ENCODE results near the gene PCDHGA1.

PCDHGA1 gene

GRCh38 chr5:141441571-141442170 is 111.4 kb downstream of the PCDHGA1 start:
- no peak overlapping the region for H3K9ac ChIP-seq
- no peaks in the 10 kb centered on the region for H4K20me1 ChIP-seq (ENCODE audit: insufficient read depth)
- no peak overlapping the region for H3K4me2 ChIP-seq
- no peaks in the 10 kb centered on the region for H3K4me1 ChIP-seq (ENCODE audit: low read depth, poor library complexity, severe bottlenecking)
- H3K36me3 ChIP-seq (ENCODE audit: insufficient read depth), result no peaks in the 10 kb centered on the region
- no peak overlapping the region for H2AFZ ChIP-seq (ENCODE audit: low read depth)
- no peak for TF ChIP-seq CTCF (conservative IDR thresholded peaks at IDR 0.05; ENCODE audit: low read depth, low read length)
- no peaks in the 10 kb centered on the region for H3K79me2 ChIP-seq (ENCODE audit: insufficient read depth, low read depth)
- no peak overlapping the region for H3K27ac ChIP-seq
- no peaks in the 10 kb centered on the region for H3K27me3 ChIP-seq (ENCODE audit: insufficient read depth, low read depth)
- no peak overlapping the region for H3K4me3 ChIP-seq (IDR thresholded peaks at IDR 0.05; ENCODE audit: insufficient read depth, low read depth, low read length)

- no peaks in the 10 kb centered on the region for H3K4me1 ChIP-seq (ENCODE audit: low read depth, poor library complexity, severe bottlenecking)
- H3K27ac ChIP-seq, result no peak overlapping the region
- no peaks in the 10 kb centered on the region for H3K79me2 ChIP-seq (ENCODE audit: insufficient read depth, low read depth)
- no peak overlapping the region for H3K9ac ChIP-seq
- H3K27me3 ChIP-seq (ENCODE audit: insufficient read depth, low read depth), result no peaks in the 10 kb centered on the region
- no peak overlapping the region for H2AFZ ChIP-seq (ENCODE audit: low read depth)
- H3K36me3 ChIP-seq (ENCODE audit: insufficient read depth), result no peaks in the 10 kb centered on the region
- H3K4me2 ChIP-seq, result no peak overlapping the region
- H3K4me3 ChIP-seq (IDR thresholded peaks at IDR 0.05; ENCODE audit: insufficient read depth, low read depth, low read length), result no peak overlapping the region
- H4K20me1 ChIP-seq (ENCODE audit: insufficient read depth), result no peaks in the 10 kb centered on the region
- no peak for TF ChIP-seq CTCF (conservative IDR thresholded peaks at IDR 0.05; ENCODE audit: low read depth, low read length)
These were observed 135.0 kb downstream of the PCDHGA1 start for GRCh38 chr5:141465351-141465750.

- no peaks in the 10 kb centered on the region for H3K36me3 ChIP-seq (ENCODE audit: insufficient read depth)
- no peak within 1 kb of the TSS for H3K27ac ChIP-seq
- H4K20me1 ChIP-seq (ENCODE audit: insufficient read depth), result no peaks in the 10 kb centered on the region
- H3K79me2 ChIP-seq (ENCODE audit: insufficient read depth, low read depth), result no peaks in the 10 kb centered on the region
- H3K4me1 ChIP-seq (ENCODE audit: low read depth, poor library complexity, severe bottlenecking), result no peaks in the 10 kb centered on the region
- H2AFZ ChIP-seq (ENCODE audit: low read depth), result no peak within 1 kb of the TSS
- H3K27me3 ChIP-seq (ENCODE audit: insufficient read depth, low read depth), result no peaks in the 10 kb centered on the region
- no peak within 1 kb of the TSS for H3K4me3 ChIP-seq (IDR thresholded peaks at IDR 0.05; ENCODE audit: insufficient read depth, low read depth, low read length)
- no peak for TF ChIP-seq CTCF (conservative IDR thresholded peaks at IDR 0.05; ENCODE audit: low read depth, low read length)
- no peak within 1 kb of the TSS for H3K9ac ChIP-seq
- no peak within 1 kb of the TSS for H3K4me2 ChIP-seq
These were observed 145.4 kb downstream of the PCDHGA1 start, which contains the start of gene PCDHGC3 for GRCh38 chr5:141475625-141476131. TSS of gene PCDHGC3 (plus strand) at chr5:141475966. CDS start at chr5:141476117, 151 bp downstream.

- Histone ChIP-seq H4K20me1 (ENCODE audit: insufficient read depth) (no peaks in the 10 kb centered on the region), H3K79me2 (ENCODE audit: insufficient read depth, low read depth) (no peaks in the 10 kb centered on the region), H2AFZ (ENCODE audit: low read depth) (no peak overlapping the region), H3K4me1 (ENCODE audit: low read depth, poor library complexity, severe bottlenecking) (no peaks in the 10 kb centered on the region), H3K27me3 (ENCODE audit: insufficient read depth, low read depth) (no peaks in the 10 kb centered on the region), H3K4me2 (no peak overlapping the region), H3K27ac (no peak overlapping the region), H3K9ac (no peak overlapping the region), H3K36me3 (ENCODE audit: insufficient read depth) (no peaks in the 10 kb centered on the region), H3K4me3 (IDR thresholded peaks at IDR 0.05; ENCODE audit: insufficient read depth, low read depth, low read length) (no peak overlapping the region)
- no peak for TF ChIP-seq CTCF (conservative IDR thresholded peaks at IDR 0.05; ENCODE audit: low read depth, low read length)
These were observed 146.0 kb downstream of the PCDHGA1 start for GRCh38 chr5:141476132-141476911.

Measured in KMS-11 (cell line).